IPS-18c (cell line): ENCODE data around the gene COMMD2.
A peak's percentile ranks its signal among the peaks of the same experiment; 100 is the strongest.

Experiments
- H3K4me3 ChIP-seq: 2 replicates; pipeline ENCODE4 v1.7.0; 2013; ENCODE audit warnings: low read depth, mild to moderate bottlenecking, low read length, moderate library complexity; ENCODE audit not compliant: insufficient read depth
- H3K9me3 ChIP-seq: one replicate; pipeline ENCODE4 v1.6.1; 2013; ENCODE audit warnings: mild to moderate bottlenecking, low read length, moderate library complexity; ENCODE audit not compliant: control insufficient read depth, insufficient read depth

Gene COMMD2

DNA sequence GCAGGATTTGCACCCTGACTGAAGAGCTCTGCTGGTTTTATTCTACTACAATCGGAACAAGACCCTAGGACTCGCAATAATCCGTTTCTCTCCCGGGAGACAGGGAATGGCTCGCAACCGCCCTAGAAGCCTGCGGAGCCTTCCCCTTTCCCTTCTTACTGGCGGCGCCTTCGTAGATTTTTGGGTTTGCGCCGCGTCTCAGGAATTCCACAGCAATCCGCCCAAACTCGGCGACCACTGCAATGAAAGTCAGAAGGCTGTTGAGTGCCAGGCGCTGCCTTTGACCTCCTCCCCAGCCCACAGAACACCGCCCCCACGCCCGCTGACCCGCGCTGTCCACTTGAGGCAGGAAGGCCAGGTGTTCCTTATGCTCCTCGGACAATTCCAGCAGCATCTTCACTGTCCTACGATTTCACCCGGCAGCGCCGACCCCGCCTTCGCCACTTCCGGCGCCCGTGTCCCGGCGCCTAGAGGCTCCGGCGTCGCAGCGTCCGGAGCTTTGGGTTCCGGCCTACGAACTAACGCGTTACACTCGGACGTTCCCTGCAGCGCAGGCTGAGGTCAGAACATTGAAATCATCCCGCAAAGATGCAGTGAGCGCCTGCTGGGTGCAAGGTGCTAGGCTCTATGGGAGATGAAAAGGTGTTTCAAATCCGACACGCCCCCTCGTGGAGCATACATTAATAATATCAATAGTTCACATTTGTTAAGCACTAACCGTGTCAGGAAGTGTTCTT lies at the start of gene COMMD2:
Gene COMMD2 (minus strand): TSS at position 439 of the 737 bp plus-strand sequence. CDS start 45 bp downstream, at position 394.
- Histone ChIP-seq H3K4me3 (peak within 1 kb of the TSS; percentile 89), H3K9me3 (no peaks in the 10 kb centered on the region)

DNA sequence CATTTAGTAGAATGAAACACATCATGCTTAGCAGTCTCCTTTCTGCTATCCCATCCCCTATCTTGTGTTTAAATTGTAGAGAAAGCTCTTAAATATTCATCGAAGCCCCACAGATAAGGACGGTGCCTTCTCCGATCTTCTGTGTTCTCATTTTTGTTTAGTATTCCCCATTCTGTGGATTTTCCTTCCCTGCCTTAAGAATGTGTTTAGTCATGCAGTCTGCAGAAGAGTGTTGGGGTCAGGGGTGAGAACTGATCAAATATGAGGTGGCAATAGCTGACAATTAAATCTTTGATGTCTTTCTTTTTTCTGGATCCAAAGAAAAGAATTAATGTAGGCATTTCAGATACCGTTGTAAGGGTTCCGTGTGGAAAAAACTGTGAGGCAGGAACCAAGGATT lies 49.4 kb upstream of the COMMD2 start:
- H3K9me3 ChIP-seq = no peaks in the 10 kb centered on the region
- H3K4me3 ChIP-seq = no peak overlapping the region

DNA sequence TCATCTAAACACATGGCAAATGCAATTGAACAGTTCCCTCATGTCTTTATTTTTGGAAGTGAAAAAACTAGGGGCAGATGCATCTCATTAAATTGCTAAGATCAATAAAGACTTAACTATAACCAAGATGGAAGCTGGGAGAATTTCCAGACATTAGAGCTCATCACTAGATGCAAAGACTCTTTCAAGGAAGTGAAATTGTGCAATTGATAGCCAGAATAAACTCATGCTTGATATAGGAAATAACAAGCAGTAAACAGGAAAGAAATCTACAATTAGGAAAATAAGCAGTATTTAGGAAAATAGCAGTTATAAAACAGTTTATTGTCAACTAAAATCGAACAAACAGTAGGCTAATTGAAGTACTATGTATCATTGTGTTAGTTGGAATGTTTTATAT lies 48.9 kb upstream of the COMMD2 start:
- Histone ChIP-seq H3K4me3 (no peak overlapping the region), H3K9me3 (no peaks in the 10 kb centered on the region)

DNA sequence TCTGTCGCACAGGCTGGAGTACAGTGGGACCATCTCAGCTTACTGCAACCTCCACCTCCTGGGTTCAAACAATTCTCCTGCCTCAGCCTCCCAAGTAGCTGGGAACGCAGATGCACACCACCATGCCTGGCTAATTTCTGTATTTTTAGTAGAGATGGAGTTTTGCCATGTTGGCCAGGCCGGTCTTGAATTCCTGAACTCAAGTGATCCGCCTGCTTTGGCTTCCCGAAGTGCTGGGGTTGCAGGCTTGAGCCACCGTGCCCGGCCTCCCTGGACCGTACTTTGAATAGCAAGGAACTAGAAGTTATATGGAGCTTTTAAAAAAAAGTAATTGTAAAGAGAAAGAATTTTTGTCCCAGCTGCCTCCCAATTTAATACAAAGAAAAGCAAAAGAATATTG lies 48.4 kb upstream of the COMMD2 start:
- no peaks in the 10 kb centered on the region for H3K9me3 ChIP-seq
- H3K4me3 ChIP-seq = no peak overlapping the region

DNA sequence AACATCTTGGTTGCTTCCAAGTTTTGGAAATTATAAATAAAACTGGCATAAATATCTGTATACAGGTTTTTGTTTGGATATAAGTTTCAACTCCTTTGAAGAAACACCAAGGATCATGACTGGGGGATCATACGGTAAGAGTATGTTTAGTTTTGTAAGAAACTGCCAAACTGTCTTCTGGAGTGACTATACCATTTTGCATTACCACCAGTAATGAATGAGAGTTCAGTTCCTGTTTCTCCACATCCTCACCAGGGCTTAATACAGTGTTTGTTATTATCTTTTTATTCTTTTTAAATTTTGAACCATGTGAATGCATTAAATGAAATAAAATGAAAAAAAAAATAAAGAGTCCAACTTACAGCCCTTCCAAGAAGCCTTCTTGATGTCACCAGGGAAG lies 43.7 kb upstream of the COMMD2 start:
- no peak overlapping the region for H3K4me3 ChIP-seq
- no peaks in the 10 kb centered on the region for H3K9me3 ChIP-seq

DNA sequence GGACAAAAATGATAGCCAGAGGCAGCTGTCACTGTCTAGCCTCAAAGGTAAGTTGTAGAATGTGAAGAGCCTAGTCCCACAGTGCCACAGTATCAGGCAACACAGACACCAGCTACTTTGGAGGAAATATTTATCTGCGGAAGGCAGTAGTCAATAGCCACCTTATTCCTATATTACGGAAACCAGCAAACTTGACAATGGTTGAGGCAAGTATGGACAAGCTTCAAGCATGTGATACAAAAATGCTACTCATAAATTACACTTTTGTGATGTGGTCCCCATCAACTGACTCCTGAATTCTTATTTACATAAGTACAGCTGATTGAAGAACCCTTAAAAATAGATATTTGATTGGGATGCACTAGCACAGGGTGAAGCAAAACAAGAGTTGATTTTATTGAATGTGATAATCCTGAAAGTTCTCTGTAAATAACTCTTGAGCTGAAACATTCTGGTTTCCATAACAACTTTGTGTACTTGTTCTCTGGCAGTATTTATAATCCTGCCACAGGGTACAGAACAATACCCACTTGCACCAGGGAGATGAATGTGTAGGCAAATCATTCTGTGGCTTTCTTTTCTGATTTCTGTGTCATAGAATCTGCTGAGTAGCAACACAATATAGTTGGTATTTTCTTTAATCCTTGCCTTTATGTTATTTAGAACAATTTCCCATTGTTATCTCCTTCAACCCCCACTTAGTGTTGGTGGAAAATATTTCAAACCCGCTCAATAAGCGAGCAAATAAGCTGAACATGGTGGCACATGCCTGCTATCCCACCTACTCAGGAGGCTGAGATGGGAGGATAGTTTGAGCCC lies 40.4 kb upstream of the COMMD2 start, which contains the start of gene ANKUB1:
Gene ANKUB1 (minus strand): TSS at position 103 of the 819 bp plus-strand sequence. CDS start 188 bp downstream, outside the sequence.
- Histone ChIP-seq H3K4me3 (no peak within 1 kb of the TSS), H3K9me3 (no peaks in the 10 kb centered on the region)

DNA sequence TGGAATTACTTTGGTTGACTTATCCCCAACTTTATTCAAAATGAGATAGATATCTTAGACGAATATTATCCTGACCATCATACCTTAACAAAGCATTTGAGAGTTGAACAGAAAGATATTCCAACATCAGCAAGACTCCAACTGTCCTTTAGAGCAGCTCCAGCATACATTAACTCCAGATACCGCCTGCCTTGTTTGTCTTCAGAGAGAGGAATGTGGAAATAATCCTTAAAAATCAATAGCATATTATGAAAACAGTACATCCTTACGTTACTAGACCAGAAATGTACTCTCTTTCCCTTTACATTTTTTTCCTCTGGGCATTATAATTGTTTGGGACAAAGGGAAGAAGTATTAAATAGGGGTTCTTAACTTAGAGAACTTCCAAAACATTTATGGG lies 38.4 kb upstream of the COMMD2 start:
- Histone ChIP-seq H3K4me3 (no peak overlapping the region), H3K9me3 (no peaks in the 10 kb centered on the region)

DNA sequence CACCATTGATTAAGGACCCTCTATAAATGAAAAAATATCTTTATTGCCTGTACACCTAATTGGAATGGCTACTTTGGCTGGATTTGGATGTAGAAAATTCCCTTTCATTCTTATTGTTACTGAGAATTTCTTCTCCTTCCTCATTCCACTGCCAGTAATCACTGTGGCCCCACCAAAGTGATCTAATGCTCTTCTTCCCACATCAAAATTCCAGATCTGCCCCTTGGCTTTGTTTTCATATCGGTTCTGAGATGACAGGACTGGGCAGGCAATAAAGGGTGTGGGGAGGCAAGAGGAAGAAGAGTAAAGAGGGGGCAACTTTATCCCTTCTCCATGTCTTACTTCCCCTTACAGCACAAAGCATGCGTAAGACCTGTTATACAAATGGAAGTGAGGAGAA lies 38.0 kb upstream of the COMMD2 start:
- H3K4me3 ChIP-seq = no peak overlapping the region
- no peaks in the 10 kb centered on the region for H3K9me3 ChIP-seq

DNA sequence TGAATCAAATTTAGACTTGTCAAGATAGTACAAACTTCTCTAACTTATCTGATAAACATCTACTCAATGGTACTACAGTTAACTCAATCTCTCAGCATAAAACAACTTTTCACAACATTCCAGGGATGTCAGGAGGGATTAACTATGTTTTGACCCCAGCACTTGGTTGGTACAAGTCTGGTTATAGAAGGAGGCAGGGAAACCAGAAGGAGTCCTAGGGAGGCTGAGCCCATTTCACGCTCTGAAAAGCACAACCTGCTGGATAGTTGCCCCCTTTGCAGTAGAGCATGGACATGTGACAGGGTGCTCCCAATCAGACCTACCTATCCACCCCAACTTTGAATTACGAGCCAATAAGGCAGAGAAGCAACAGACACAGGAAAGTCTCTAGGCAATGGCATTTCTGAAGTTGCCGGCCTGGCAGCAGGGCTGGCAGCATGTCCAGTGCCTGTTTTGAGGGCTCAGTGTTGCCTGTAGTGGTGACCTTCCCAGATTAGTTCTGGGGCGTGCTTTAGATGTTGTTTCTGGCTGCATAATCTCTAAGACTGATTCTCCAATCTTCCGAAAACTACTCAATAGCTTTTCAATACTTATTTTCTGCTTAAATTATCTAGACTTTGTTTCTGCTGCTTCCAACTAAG lies 31.9 kb upstream of the COMMD2 start:
- no peak overlapping the region for H3K4me3 ChIP-seq
- no peaks in the 10 kb centered on the region for H3K9me3 ChIP-seq

DNA sequence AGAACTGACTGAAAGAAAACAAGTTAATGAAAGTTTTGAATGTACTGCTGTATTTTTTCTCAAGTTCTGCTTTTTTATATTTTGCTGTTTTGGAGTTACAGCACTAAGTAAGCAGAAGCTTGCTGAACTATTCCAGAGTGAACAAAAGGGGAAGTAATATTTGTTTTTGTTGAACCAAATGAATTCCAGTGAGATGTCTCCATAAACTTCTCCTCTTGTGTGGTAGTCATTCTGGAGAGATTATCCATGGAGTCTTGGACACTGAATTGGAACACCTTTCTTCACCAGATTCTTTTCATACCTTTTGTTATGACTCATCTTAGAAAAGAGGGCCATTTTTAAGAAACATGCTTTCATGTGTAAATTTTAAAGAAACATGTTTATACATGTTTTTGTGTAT lies 31.3 kb upstream of the COMMD2 start:
- H3K4me3 ChIP-seq = no peak overlapping the region
- no peaks in the 10 kb centered on the region for H3K9me3 ChIP-seq

DNA sequence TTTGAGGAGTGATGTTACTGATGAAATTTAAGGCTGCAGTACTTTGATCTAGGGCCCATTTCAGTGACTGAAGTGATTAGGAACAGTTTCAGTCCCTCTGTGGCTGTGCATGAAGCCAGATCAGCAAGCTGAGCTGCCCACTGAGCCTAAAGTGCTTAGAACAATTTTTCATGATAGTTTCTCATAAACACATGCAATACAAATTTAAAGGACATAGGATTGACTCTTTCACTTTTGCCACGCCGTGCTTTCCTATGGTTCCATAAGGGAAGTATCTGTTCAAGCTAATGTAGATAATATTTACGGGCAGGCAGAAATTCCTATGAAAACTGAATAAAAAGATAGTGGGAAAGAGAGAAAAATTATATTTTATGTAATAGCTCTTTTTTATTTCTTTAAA lies 29.5 kb upstream of the COMMD2 start:
- Histone ChIP-seq H3K4me3 (no peak overlapping the region), H3K9me3 (no peaks in the 10 kb centered on the region)

DNA sequence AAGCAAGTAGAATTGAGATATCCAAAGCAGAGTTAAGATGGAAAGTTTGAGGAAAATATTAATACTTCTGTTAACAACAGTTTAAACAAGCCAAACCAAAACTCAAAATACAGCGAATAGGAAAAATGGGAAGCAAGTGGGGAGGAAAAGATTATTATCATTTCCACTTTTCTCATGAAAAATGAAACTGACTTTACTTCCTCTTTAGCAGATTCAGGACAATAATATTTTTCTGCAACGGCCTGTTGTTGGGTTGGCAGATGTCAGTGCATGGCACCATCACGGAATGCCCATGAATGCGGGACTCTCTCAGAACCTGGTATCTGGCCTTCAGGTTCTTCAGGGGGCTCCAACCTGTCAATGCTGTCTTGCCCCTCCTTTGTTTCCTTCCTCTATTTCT lies 28.9 kb upstream of the COMMD2 start:
- no peak overlapping the region for H3K4me3 ChIP-seq
- H3K9me3 ChIP-seq = no peaks in the 10 kb centered on the region

DNA sequence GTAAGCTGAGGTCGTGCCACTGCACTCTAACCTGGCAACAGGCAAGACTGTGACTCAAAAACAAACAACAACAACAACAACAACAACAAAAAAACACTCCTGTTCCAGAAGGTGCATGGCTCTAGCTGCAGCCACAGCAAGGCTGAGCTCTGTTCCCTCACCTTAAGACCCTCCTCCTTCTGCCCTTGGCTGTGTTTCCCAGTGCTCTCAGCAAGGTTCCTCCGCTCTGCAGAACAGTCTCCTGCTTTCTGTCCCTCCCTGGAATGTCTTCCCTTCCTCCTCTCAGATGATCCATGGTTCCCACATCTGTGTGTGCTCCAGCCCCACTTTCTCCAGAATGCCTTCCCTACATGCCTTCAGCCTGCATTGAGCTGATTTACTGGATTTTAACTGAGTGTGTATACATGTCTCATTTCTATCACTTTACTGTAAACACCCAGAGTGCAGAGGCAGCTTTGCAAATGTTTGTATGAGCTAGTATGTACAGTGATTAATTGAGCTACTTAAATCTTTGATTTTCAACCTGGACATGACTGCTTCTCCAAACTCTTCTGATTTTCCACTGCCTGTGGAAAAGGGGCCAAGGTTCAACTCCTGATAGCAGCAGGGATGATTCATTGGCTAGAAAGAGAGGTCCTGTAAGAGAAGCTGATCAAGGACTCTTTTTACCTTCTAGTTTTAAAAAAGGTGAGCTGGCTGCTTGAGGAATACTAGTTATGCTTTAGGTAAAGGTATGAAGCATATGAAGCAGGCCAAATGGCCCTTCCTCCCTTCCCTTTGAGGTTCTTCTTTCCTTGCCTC lies 25.3 kb upstream of the COMMD2 start:
- no peaks in the 10 kb centered on the region for H3K9me3 ChIP-seq
- no peak overlapping the region for H3K4me3 ChIP-seq

DNA sequence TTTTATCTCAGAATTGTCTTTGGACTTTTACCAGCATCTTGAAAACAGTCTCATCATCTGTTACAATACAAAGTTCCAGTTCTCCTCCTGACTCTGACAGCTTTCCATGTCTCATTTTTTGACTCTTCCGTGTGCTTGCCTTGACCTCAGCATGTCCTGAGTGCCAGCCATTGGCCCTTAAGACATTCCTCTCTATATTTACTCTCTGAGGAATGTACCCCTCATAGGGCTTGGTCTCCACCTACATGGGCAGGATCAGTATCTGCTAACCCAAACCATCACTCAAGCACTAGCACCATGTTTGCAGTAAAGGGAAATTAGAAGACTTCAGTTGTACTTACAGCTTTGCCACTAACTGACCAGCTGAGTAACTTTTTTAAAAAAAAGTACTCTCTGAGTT lies 23.9 kb upstream of the COMMD2 start:
- no peaks in the 10 kb centered on the region for H3K9me3 ChIP-seq
- H3K4me3 ChIP-seq = no peak overlapping the region

DNA sequence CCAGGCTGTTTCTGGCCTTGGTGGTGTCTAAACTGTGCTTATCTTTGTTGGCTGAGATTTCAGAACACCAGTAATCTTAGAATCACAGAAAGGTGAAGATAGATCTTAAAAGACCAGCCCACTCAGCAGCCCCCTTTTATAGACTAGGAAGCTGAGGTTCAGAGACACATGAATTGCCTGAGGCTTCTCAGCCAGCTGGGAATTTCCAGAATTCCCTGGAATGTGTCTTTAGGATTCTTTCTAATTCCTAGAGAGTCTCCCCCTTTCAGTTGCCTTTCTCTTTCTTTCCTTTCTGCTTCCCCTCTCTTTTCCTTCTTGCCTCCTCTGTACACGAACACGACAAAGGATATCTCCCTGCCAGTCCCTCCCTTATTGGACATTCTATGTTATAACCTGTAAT lies 20.6 kb upstream of the COMMD2 start:
- Histone ChIP-seq H3K9me3 (no peaks in the 10 kb centered on the region), H3K4me3 (no peak overlapping the region)

DNA sequence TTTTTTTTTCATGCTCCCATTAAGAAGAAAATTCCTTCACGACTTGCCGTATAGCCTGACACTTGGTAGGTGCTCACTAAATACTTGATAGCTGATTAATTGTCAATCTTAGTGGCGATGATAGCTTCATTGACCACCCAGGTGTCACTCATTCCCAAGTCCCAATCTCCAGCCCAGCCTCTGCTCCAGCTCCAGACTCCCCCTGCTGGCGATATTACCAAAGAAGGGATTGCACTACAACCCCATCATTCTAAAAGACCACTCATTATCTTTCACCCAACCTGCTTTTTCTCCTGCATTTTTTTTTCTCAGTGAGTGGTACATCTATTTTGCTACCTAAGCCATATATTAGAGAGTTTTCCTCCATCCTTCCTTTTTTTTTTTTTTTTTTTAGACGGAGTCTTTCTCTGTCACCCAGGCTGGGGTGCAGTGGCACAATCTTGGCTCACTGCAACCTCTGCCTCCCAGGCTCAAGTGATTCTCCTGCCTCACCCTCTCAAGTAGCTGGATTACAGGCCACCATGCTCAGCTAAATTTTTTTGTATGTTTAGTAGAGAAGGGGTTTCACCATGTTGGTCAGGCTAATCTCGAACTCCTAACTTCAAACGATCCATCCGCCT lies 19.5 kb upstream of the COMMD2 start:
- Histone ChIP-seq H3K9me3 (no peaks in the 10 kb centered on the region), H3K4me3 (no peak overlapping the region)

DNA sequence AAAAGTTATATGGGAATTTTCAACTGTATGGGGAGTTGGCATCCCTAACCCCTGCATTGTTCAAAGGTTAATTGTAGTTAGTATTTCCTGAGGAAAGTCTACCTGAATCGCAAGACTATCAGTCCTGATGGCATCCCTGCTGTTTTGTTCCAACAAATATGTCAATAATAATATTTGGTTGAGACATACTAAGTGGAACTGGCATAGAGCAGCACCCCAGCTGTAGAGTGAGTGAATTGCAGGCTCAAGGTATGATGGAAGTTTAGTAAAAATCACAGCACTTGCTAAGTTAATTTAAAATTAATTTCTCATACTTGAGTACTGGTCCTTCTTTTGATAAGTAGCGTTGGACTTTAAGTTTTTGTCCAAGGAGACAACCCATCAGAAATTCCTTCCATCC lies 18.0 kb upstream of the COMMD2 start:
- H3K9me3 ChIP-seq = no peaks in the 10 kb centered on the region
- H3K4me3 ChIP-seq = no peak overlapping the region
